BJ (cell line): ENCODE measurements around the gene L3MBTL4. TPM values are rescaled to one million over a fixed set of nuclear protein-coding genes. Genes with fewer than 3 reads are reported as not detected.

Source experiments
- CTCF ChIA-PET: fragments of 350-600 bp; formaldehyde crosslinking; extraction: SDS; loops from one replicate; lab custom pipeline; 2021; ENCODE audit warnings: antibody characterized with exemption, inconsistent platforms; lab: Yijun Ruan, JAX
- POLR2A ChIA-PET: fragments of 300-600 bp; sonication (Branson Sonifier 250); formaldehyde crosslinking; extraction: SDS; loops from one replicate; lab custom pipeline; 2021; ENCODE audit warnings: antibody characterized with exemption; lab: Charles Lee
- DNase-seq: peaks from one replicate; pipeline ENCODE4 v3.0.0-alpha.2; 2011; ENCODE audit warnings: low read depth
- H3K27me3 ChIP-seq: 2 replicates; pipeline ENCODE4 v1.6.0; 2011; ENCODE audit warnings: low read length; ENCODE audit not compliant: control insufficient read depth, insufficient read depth
- H3K36me3 ChIP-seq: 2 replicates; pipeline ENCODE4 v1.5.1; 2011; ENCODE audit warnings: low read length; ENCODE audit not compliant: control insufficient read depth, insufficient read depth
- H3K4me3 ChIP-seq: 2 replicates; pipeline ENCODE4 v1.5.1; 2011; ENCODE audit warnings: low read depth, mild to moderate bottlenecking, control low read depth, low read length
- polyA plus RNA-seq: library from polyadenylated mRNA; depleted of rRNA; stranded (reverse); fragments of >200 nt; gene quantifications from 2 replicates; pipeline ENCODE4 v1.2.3, GENCODE V29; 2011
- TF ChIP-seq, protein P1 (sequence below): IDR thresholded peaks from 2 replicates; pipeline ENCODE4 v1.5.1; 2011; ENCODE audit warnings: low read depth, mild to moderate bottlenecking, control low read depth, inconsistent platforms, low read length, moderate library complexity; ENCODE audit not compliant: insufficient read depth

The L3MBTL4 gene
- polyA plus RNA-seq, 1 experiment = not detected

GRCh38 chr18:6010921-6011320 lies 403.8 kb downstream of the L3MBTL4 start:
- no peak for DNase-seq
- TF ChIP-seq, protein P1, sequence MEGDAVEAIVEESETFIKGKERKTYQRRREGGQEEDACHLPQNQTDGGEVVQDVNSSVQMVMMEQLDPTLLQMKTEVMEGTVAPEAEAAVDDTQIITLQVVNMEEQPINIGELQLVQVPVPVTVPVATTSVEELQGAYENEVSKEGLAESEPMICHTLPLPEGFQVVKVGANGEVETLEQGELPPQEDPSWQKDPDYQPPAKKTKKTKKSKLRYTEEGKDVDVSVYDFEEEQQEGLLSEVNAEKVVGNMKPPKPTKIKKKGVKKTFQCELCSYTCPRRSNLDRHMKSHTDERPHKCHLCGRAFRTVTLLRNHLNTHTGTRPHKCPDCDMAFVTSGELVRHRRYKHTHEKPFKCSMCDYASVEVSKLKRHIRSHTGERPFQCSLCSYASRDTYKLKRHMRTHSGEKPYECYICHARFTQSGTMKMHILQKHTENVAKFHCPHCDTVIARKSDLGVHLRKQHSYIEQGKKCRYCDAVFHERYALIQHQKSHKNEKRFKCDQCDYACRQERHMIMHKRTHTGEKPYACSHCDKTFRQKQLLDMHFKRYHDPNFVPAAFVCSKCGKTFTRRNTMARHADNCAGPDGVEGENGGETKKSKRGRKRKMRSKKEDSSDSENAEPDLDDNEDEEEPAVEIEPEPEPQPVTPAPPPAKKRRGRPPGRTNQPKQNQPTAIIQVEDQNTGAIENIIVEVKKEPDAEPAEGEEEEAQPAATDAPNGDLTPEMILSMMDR = no peak
- ChIA-PET POLR2A (no interaction called here), CTCF (no interaction called here)
- H3K27me3 ChIP-seq = no peaks in the 10 kb centered on the region
- H3K4me3 ChIP-seq = no peak overlapping the region
- no peaks in the 10 kb centered on the region for H3K36me3 ChIP-seq

DNA sequence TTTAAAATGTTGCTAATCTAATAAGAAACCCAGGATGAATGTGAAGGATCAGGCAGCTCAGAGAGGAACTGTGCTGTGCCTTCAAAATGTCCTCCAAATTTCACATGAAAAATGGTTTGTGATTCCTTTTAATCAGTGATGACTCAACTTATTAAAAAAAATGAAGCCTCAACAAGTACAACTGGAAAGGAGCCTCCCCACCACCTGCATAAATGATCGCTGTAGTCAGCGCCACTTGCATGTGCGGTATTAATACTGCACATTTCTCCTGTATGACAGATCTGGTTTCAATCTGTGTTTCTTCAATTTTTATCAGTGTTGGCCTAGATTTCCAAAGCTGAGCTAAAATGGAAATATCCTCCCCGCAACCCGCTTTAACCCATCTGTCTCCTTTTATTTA lies 404.4 kb downstream of the L3MBTL4 start:
- Histone ChIP-seq H3K36me3 (no peaks in the 10 kb centered on the region), H3K27me3 (no peaks in the 10 kb centered on the region), H3K4me3 (no peak overlapping the region)
- TF ChIP-seq, protein P1 = no peak
- ChIA-PET CTCF (interaction anchor here (0.7 kb wide), 1 partner anchor 488 kb away, joined by 3 read pairs; no protein-coding TSS in a partner anchor), POLR2A (no interaction called here)
- no peak for DNase-seq

GRCh38 chr18:6009756-6010155 lies 405.0 kb downstream of the L3MBTL4 start:
- TF ChIP-seq, protein P1 = no peak
- ChIA-PET CTCF (interaction anchor here (0.7 kb wide), 1 partner anchor 488 kb away, joined by 3 read pairs; no protein-coding TSS in a partner anchor), POLR2A (no interaction called here)
- no peak for DNase-seq
- Histone ChIP-seq H3K27me3 (no peaks in the 10 kb centered on the region), H3K4me3 (no peak overlapping the region), H3K36me3 (no peaks in the 10 kb centered on the region)

DNA sequence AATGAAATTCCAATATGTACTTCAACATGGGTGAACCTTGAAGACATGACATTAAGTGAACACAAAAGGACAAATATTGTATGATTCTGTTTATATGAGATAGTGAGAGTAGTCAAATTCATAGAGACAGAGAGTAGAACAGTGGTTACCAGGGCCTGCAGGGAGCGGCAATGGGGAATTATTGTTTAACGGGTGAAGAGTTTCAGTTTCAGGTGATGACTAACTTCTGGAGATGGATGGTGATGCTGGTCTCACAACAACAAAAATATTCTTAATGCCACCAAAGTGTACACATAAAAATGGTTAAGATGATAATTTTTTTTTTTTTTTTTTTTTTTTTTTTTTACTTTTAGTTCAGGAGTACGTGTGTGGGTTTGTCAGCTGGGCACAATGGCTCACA lies 410.0 kb downstream of the L3MBTL4 start:
- CTCF ChIA-PET = no interaction called here

GRCh38 chr18:6004119-6004518 lies 410.6 kb downstream of the L3MBTL4 start:
- no peaks in the 10 kb centered on the region for H3K27me3 ChIP-seq
- ChIA-PET POLR2A (no interaction called here), CTCF (interaction anchor here (0.6 kb wide), 1 partner anchor 9 kb away, joined by 3 read pairs; no protein-coding TSS in a partner anchor)
- H3K4me3 ChIP-seq = no peak overlapping the region
- no peaks in the 10 kb centered on the region for H3K36me3 ChIP-seq
- TF ChIP-seq, protein P1 = no peak
- no peak for DNase-seq

More for the DNA sequence above, 410.0 kb downstream of the L3MBTL4 start:
- H3K36me3 ChIP-seq = no peaks in the 10 kb centered on the region
- H3K4me3 ChIP-seq = no peak overlapping the region
- no peak for DNase-seq
- POLR2A ChIA-PET = no interaction called here
- TF ChIP-seq, protein P1 = no peak
- no peaks in the 10 kb centered on the region for H3K27me3 ChIP-seq
